Brain microvascular endothelial cell (primary cell): ENCODE measurements around the gene GOLGA3.
"Not testable (repeated sequence)": the region's sequence is repeated elsewhere in the genome, so short reads cannot be mapped to it uniquely, and the experiment has no call there.

ENCODE experiments used
- DNase-seq: peaks from one replicate; pipeline ENCODE4 v3.0.0-alpha.2; 2020
- H3K27ac ChIP-seq: fragments of 250-450 bp; sonication (Bioruptor Pico); 2 replicates; pipeline ENCODE4 v1.5.1; 2020; ENCODE audit warnings: mild to moderate bottlenecking, moderate library complexity
- H3K27me3 ChIP-seq: fragments of 250-450 bp; sonication (Bioruptor Pico); replicated peaks from 2 replicates; pipeline ENCODE4 v1.5.1; 2020; ENCODE audit warnings: mild to moderate bottlenecking
- H3K36me3 ChIP-seq: fragments of 250-450 bp; sonication (Bioruptor Pico); replicated peaks from 2 replicates; pipeline ENCODE4 v1.5.1; 2020; ENCODE audit warnings: mild to moderate bottlenecking
- H3K4me3 ChIP-seq: 2 replicates; pipeline ENCODE4 v1.5.1; 2011; ENCODE audit warnings: low read depth, mild to moderate bottlenecking, control low read depth, low read length, moderate library complexity
- in situ Hi-C: cut with HindIII; loops from 2 replicates; pipeline ENCODE4 v1.10.0; 2017; ENCODE audit warnings: low sequenced_read_pairs, low pct_ligation_motif_present
- TF ChIP-seq, protein P1 (sequence below): IDR thresholded peaks from 2 replicates; pipeline ENCODE4 v1.5.1; 2011; ENCODE audit warnings: low read depth, mild to moderate bottlenecking, moderate library complexity, low read length, control low read depth, inconsistent platforms; ENCODE audit errors: missing control alignments

The GOLGA3 gene

DNA sequence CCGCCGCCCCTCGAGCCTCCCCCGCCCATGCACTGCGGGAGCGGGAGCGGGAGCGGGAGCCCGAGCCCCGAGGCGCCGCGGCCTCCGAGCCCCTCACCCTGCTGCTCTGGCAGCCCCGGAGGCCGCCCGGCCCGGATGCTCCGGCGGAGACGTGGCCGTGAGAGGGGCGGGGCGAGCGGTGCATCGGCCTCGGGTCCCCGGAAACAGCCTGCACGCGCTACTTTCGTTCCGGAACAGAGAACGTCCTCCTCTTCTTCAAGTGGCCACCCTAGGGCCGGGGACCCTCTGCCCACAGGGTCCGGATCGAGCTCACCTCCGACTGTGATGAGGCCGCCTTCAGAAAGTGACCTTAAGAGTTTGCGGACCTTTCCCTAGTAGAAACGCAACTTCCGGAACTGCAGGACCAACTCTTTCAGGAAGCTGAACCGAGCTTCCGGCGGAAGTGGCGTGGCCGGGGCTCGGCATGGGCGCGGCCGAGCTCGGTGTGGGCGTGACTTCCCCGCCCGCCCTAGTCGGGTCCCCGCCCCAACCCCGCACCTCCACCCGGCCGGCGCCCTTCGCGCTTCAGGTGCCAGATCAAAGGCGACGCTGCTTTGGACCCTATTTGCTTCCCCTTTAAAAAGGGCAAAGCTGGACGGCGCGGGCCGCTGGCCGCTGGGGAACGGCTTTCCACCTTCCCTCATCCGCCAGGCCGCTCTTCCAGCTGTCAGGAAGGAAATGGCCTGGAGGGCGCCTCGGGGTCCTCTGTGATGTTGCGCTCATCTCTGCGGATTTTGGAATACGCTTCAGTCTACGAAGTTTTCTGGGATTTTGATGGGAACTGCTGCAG lies at the start of gene GOLGA3:
Gene GOLGA3 (minus strand): TSS at position 164 of the 829 bp plus-strand sequence. CDS start 6,741 bp downstream, outside the sequence.
- Histone ChIP-seq H3K27ac (peak within 1 kb of the TSS; percentile 98), H3K4me3 (peak within 1 kb of the TSS; percentile 99), H3K36me3 (peaks cover 46% of the 10 kb centered on the region), H3K27me3 (no peaks in the 10 kb centered on the region)
- DNase-seq: peak; percentile 87
- TF ChIP-seq, protein P1, sequence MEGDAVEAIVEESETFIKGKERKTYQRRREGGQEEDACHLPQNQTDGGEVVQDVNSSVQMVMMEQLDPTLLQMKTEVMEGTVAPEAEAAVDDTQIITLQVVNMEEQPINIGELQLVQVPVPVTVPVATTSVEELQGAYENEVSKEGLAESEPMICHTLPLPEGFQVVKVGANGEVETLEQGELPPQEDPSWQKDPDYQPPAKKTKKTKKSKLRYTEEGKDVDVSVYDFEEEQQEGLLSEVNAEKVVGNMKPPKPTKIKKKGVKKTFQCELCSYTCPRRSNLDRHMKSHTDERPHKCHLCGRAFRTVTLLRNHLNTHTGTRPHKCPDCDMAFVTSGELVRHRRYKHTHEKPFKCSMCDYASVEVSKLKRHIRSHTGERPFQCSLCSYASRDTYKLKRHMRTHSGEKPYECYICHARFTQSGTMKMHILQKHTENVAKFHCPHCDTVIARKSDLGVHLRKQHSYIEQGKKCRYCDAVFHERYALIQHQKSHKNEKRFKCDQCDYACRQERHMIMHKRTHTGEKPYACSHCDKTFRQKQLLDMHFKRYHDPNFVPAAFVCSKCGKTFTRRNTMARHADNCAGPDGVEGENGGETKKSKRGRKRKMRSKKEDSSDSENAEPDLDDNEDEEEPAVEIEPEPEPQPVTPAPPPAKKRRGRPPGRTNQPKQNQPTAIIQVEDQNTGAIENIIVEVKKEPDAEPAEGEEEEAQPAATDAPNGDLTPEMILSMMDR: no peak
- in situ Hi-C loops: no loop called here

DNA sequence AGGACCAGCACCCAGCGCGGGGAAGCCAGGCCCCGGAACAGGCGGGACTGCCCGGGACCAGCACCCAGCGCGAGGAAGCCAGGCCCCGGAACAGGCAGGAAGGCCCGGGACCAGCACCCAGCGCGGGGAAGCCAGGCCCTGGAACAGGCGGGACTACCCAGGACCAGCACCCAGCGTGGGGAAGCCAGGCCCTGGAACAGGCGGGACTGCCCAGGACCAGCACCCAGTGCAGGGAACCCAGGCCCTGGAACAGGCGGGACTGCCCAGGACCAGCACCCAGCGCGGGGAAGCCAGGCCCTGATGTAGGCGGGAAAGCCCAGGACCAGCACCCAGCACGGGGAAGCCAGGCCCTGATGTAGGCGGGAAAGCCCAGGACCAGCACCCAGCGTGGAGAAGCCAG lies 46.0 kb upstream of the GOLGA3 start:
- H3K27me3 ChIP-seq, in situ Hi-C loops, H3K27ac ChIP-seq, H3K4me3 ChIP-seq, DNase-seq: not testable (repeated sequence)
- H3K36me3 ChIP-seq: peaks cover 68% of the 10 kb centered on the region

DNA sequence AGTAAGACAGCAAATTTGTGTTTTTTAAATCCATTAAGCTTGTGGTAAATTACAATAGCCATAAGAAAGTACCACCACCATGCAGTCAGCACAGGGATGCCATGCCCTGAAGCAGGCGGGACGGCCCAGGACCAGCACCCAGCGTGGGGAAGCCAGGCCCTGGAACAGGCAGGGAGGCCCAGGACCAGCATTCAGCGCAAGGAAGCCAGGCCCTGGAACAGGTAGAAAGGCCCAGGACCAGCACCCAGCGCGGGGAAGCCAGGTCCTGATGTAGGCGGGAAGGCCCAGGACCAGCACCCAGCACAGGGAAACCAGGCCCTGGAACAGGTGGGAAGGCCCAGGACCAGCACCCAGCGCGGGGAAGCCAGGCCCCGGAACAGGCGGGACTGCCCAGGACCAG lies 45.5 kb upstream of the GOLGA3 start:
- Histone ChIP-seq H3K36me3 (peaks cover 70% of the 10 kb centered on the region), H3K27ac (no peak overlapping the region), H3K4me3 (no peak overlapping the region), H3K27me3 (no peaks in the 10 kb centered on the region)
- DNase-seq: no peak
- in situ Hi-C loops: no loop called here
- TF ChIP-seq, protein P1: no peak

- no peak overlapping the region for H3K4me3 ChIP-seq
- no peaks in the 10 kb centered on the region for H3K27me3 ChIP-seq
- H3K36me3 ChIP-seq: peaks cover 71% of the 10 kb centered on the region
- in situ Hi-C loops: no loop called here
- no peak overlapping the region for H3K27ac ChIP-seq
- TF ChIP-seq, protein P1: no peak
- no peak for DNase-seq
Observed at GRCh38 chr12:132873724-132874123, 45.1 kb upstream of the GOLGA3 start.

- in situ Hi-C loops: no loop called here
- H3K27me3 ChIP-seq: no peaks in the 10 kb centered on the region
- H3K36me3 ChIP-seq: peaks cover 71% of the 10 kb centered on the region
- no peak overlapping the region for H3K27ac ChIP-seq
- no peak overlapping the region for H3K4me3 ChIP-seq
- TF ChIP-seq, protein P1: no peak
- no peak for DNase-seq
Observed at GRCh38 chr12:132872975-132873421, 44.3 kb upstream of the GOLGA3 start.

GRCh38 chr12:132872073-132872855 lies 43.6 kb upstream of the GOLGA3 start:
- no peak for DNase-seq
- in situ Hi-C loops: no loop called here
- TF ChIP-seq, protein P1: no peak
- peaks cover 69% of the 10 kb centered on the region for H3K36me3 ChIP-seq
- H3K27ac ChIP-seq: no peak overlapping the region
- H3K27me3 ChIP-seq: no peaks in the 10 kb centered on the region
- H3K4me3 ChIP-seq: no peak overlapping the region
